ENCODE data around the gene KRT4.

KRT4 gene

DNA sequence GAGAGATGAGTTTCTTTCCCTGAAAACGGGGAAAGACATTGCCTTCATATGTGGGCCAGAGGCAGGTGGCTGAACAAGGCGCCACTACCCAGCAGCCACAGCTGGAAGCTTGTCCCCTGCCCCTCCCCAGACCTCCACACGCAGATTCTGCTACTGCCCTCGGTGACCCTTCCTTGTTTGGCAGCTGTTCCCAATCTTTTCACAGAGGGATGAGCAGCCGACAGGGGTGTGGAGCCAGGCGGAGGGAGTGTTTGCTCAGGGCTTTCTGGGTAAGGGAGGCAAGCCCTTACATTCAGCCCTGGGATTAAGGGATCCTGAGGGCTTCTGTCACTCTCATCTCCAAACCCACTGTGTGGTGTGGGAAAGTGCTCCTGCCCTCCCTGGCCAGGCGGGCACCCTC lies 4.5 kb upstream of the KRT4 start:
- CTCF ChIA-PET: interaction anchor here (0.9 kb wide), 1 partner anchor 162 kb away, joined by 4 read pairs; no protein-coding TSS in a partner anchor
- POLR2A ChIA-PET: no interaction called here
- DNase-seq (ENCODE audit: extremely low spot score): no peak
- TF ChIP-seq TARDBP (IDR thresholded peaks at IDR 0.05): no peak
- TF ChIP-seq HDGF (IDR thresholded peaks at IDR 0.05; ENCODE audit: borderline replicate concordance): no peak
- TF ChIP-seq SUZ12 (IDR thresholded peaks at IDR 0.05): no peak
- no peak for TF ChIP-seq CTBP1 (IDR thresholded peaks at IDR 0.05; ENCODE audit: borderline replicate concordance)
- TF ChIP-seq FOXA1 (IDR thresholded peaks at IDR 0.05): no peak
- TF ChIP-seq SP1 (IDR thresholded peaks at IDR 0.05): no peak
- TF ChIP-seq FOXM1 (IDR thresholded peaks at IDR 0.05; ENCODE audit: borderline replicate concordance): no peak
- no peak for TF ChIP-seq ARNT (IDR thresholded peaks at IDR 0.05)
- no peak for TF ChIP-seq BHLHE40 (IDR thresholded peaks at IDR 0.05; ENCODE audit: borderline replicate concordance)
- TF ChIP-seq NFRKB (IDR thresholded peaks at IDR 0.05): no peak
- TF ChIP-seq L3MBTL2 (conservative IDR thresholded peaks at IDR 0.05): no peak
- TF ChIP-seq, protein P1, sequence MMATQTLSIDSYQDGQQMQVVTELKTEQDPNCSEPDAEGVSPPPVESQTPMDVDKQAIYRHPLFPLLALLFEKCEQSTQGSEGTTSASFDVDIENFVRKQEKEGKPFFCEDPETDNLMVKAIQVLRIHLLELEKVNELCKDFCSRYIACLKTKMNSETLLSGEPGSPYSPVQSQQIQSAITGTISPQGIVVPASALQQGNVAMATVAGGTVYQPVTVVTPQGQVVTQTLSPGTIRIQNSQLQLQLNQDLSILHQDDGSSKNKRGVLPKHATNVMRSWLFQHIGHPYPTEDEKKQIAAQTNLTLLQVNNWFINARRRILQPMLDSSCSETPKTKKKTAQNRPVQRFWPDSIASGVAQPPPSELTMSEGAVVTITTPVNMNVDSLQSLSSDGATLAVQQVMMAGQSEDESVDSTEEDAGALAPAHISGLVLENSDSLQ (IDR thresholded peaks at IDR 0.05): no peak
- TF ChIP-seq ELF4 (IDR thresholded peaks at IDR 0.05): no peak
- no peak for TF ChIP-seq FOXK2 (IDR thresholded peaks at IDR 0.05)

DNA sequence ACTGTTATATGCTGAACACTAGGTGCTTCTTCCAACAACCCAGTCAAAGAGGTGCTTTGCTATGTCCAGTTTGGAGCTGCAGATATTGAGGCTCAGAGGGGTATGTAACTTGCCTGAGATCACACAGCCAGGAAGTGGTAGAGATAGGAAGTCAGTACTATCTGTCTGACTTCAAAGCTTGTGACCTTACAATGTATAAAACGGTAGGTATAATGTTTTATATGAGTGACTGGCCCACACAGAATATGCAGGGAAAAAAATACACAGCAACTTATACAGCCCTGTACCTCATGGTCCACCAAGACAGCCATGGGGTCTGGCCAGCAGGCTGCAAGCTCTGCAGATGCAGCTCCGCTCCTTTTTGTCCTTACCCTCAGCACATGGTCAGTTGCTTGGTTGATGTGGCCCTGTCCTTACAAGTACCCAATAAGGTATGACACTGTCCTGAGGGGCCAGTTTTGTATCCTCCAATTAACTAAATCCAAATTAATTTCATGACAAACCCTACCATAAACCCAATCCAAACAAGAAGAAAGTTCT lies 3.9 kb upstream of the KRT4 start:
- CTCF ChIA-PET: interaction anchor here (0.9 kb wide), 1 partner anchor 162 kb away, joined by 4 read pairs; no protein-coding TSS in a partner anchor
- DNase-seq (ENCODE audit: extremely low spot score): no peak
- no peak for TF ChIP-seq ELF4 (IDR thresholded peaks at IDR 0.05)
- no peak for TF ChIP-seq ARNT (IDR thresholded peaks at IDR 0.05)
- TF ChIP-seq FOXM1 (IDR thresholded peaks at IDR 0.05; ENCODE audit: borderline replicate concordance): no peak
- TF ChIP-seq ZNF384 (IDR thresholded peaks at IDR 0.05): no peak
- no peak for TF ChIP-seq LEF1 (IDR thresholded peaks at IDR 0.05; ENCODE audit: borderline replicate concordance)
- TF ChIP-seq L3MBTL2 (conservative IDR thresholded peaks at IDR 0.05): no peak
- TF ChIP-seq, protein P1 (IDR thresholded peaks at IDR 0.05): no peak
- no peak for TF ChIP-seq TARDBP (IDR thresholded peaks at IDR 0.05)
- TF ChIP-seq HDGF (IDR thresholded peaks at IDR 0.05; ENCODE audit: borderline replicate concordance): no peak
- TF ChIP-seq FOXA1 (IDR thresholded peaks at IDR 0.05): no peak
- no peak for TF ChIP-seq BHLHE40 (IDR thresholded peaks at IDR 0.05; ENCODE audit: borderline replicate concordance)
- POLR2A ChIA-PET: no interaction called here

DNA sequence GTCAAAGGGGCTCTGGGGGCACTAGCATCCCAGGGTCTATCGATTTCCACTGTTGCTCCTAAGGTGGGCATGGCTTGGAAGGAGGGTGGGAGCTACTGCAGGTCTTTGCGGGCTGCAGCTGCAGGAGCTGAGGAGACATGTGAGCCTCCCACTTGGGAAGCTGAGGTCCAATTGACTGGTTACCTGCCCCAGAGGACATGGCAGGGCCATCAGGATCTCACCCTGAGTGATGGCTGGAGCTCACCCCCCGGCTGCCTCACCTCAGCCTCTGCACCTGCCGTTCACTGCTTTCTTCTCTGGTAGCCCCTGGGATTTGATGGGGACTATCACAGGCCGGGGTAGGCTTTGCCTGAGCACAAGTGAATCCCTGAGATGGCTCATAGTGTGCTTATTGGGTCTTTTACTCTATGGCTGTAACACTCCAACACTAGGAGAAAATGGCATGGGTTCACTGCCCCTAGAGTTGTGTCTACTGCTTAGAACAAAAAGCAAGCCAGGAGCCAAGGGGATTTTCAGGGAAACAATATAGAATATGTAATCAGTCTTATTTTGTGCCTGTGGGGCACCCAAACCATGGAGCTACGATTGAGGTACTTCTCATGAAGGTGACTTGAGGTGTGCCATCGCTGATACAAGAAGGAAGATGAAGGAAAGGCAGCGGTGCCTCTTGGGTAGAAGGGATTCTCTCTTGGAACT lies 3.2 kb upstream of the KRT4 start:
- ChIA-PET POLR2A (no interaction called here), CTCF (interaction anchor here (0.6 to 0.9 kb wide), 2 partner anchors 48 to 163 kb away, joined by 3 to 4 read pairs; no protein-coding TSS in a partner anchor)
- DNase-seq (ENCODE audit: extremely low spot score): no peak
- no peak for TF ChIP-seq FOXM1 (IDR thresholded peaks at IDR 0.05; ENCODE audit: borderline replicate concordance)
- no peak for TF ChIP-seq ELF4 (IDR thresholded peaks at IDR 0.05)
- no peak for TF ChIP-seq BHLHE40 (IDR thresholded peaks at IDR 0.05; ENCODE audit: borderline replicate concordance)
- TF ChIP-seq L3MBTL2 (conservative IDR thresholded peaks at IDR 0.05): no peak
- TF ChIP-seq, protein P1 (IDR thresholded peaks at IDR 0.05): no peak
- no peak for TF ChIP-seq NFRKB (IDR thresholded peaks at IDR 0.05)
- TF ChIP-seq FOXA1 (IDR thresholded peaks at IDR 0.05): no peak
- no peak for TF ChIP-seq SP1 (IDR thresholded peaks at IDR 0.05)
- no peak for TF ChIP-seq FOXK2 (IDR thresholded peaks at IDR 0.05)
- TF ChIP-seq TARDBP (IDR thresholded peaks at IDR 0.05): no peak
- no peak for TF ChIP-seq ZNF384 (IDR thresholded peaks at IDR 0.05)
- no peak for TF ChIP-seq HDGF (IDR thresholded peaks at IDR 0.05; ENCODE audit: borderline replicate concordance)
- no peak for TF ChIP-seq LEF1 (IDR thresholded peaks at IDR 0.05; ENCODE audit: borderline replicate concordance)
- no peak for TF ChIP-seq CTBP1 (IDR thresholded peaks at IDR 0.05; ENCODE audit: borderline replicate concordance)
- no peak for TF ChIP-seq ARNT (IDR thresholded peaks at IDR 0.05)
- TF ChIP-seq SUZ12 (IDR thresholded peaks at IDR 0.05): no peak

DNA sequence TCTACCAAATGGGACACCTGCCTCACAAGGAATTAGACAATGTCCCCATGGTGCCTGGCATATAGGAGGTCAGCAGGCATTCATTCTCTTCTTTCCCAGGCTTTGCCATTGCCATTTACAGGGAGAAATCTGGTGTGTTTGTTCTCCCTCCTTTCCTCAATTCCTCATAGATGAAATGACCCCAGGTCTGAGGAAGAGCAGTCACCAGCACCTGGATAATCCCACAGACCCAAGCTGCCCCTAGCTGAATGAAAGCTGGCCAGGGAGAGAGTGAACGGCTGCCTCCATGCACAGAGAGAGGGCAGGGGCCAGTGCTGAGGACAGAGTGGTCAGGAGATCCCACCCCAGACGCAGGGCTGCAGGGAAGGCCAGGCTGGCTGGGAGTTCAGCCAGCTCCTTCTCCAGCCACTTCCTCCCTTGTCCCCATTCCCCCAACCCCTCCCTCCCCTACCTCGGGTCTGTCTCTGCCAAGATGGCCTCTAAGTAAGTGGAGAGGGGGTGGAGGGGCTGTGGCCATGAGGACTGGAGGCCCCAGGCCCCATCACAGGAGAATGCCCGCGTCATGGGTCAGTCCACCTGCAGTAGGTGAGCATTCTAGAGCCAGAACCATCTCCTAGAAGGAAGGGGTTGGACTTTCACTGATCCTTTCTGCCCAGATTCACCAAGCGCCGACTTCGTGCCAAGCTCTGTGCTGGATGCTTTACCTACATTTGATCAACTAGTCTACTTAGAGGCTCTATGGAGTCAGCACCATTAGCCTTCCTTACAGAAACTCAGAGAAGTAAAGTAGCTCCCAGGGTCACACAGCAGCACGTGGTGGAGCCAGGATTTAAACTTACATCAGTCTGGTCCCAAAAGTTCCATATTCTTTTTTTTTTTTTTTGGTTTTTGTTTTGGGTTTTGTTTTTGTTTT lies 2.0 kb upstream of the KRT4 start:
- no peak for TF ChIP-seq TARDBP (IDR thresholded peaks at IDR 0.05)
- no peak for TF ChIP-seq ELF4 (IDR thresholded peaks at IDR 0.05)
- no peak for TF ChIP-seq ARNT (IDR thresholded peaks at IDR 0.05)
- TF ChIP-seq LEF1 (IDR thresholded peaks at IDR 0.05; ENCODE audit: borderline replicate concordance): no peak
- TF ChIP-seq L3MBTL2 (conservative IDR thresholded peaks at IDR 0.05): no peak
- TF ChIP-seq FOXA1 (IDR thresholded peaks at IDR 0.05): no peak
- TF ChIP-seq HDGF (IDR thresholded peaks at IDR 0.05; ENCODE audit: borderline replicate concordance): no peak
- TF ChIP-seq FOXK2 (IDR thresholded peaks at IDR 0.05): no peak
- ChIA-PET POLR2A (no interaction called here), CTCF (no interaction called here)
- DNase-seq (ENCODE audit: extremely low spot score): no peak

DNA sequence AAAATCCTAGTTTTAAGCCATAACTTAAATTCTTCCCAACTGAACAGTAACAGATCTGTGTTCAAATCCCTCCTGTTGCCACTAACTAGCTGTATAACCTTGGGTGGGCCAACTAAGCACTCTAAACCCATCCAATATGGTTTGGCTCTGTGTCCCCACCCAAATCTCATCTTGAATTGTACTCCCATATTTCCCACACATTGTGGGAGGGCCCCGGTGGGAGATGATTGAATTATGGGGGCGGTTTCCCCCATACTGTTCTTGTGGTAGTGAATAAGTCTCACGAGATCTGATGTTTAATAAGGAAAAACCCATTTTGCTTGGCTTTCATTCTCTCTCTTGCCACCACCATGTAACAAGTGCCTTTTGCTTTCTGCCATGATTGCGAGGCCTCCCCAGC lies 1.2 kb upstream of the KRT4 start:
- POLR2A ChIA-PET: no interaction called here
- no peak for DNase-seq (ENCODE audit: extremely low spot score)
- CTCF ChIA-PET: no interaction called here
- TF ChIP-seq, protein P1 (IDR thresholded peaks at IDR 0.05): no peak
- TF ChIP-seq HDGF (IDR thresholded peaks at IDR 0.05; ENCODE audit: borderline replicate concordance): no peak
- no peak for TF ChIP-seq SP1 (IDR thresholded peaks at IDR 0.05)
- TF ChIP-seq FOXM1 (IDR thresholded peaks at IDR 0.05; ENCODE audit: borderline replicate concordance): no peak
- no peak for TF ChIP-seq NFRKB (IDR thresholded peaks at IDR 0.05)
- no peak for TF ChIP-seq ZNF384 (IDR thresholded peaks at IDR 0.05)
- TF ChIP-seq LEF1 (IDR thresholded peaks at IDR 0.05; ENCODE audit: borderline replicate concordance): no peak

All from HEK293T (cell line).